Neutrophil (primary cell): ENCODE measurements around the gene PGD.

Experiments
- H3K27ac ChIP-seq: fragments of 200-600 bp; sonication (generic); 2 replicates; pipeline ENCODE4 v1.5.1; 2016; ENCODE audit warnings: mild to moderate bottlenecking, moderate library complexity
- H3K27me3 ChIP-seq: fragments of 200-600 bp; sonication (generic); 2 replicates; pipeline ENCODE4 v1.6.0; 2016; ENCODE audit warnings: mild to moderate bottlenecking
- H3K36me3 ChIP-seq: fragments of 200-600 bp; sonication (generic); 2 replicates; pipeline ENCODE4 v1.5.1; 2017
- H3K4me1 ChIP-seq, 2 experiments: fragments of 200-600 bp in 1 of 2; sonication (generic) in 1 of 2; 1 replicate in 1 of 2; 2 replicates in 1 of 2; pipeline versions ENCODE4 v1.5.1 to v1.6.1; 2013 to 2016; ENCODE audit warnings: low read depth in 1 of 2, low read length in 1 of 2, mild to moderate bottlenecking in 1 of 2, moderate library complexity in 1 of 2; ENCODE audit not compliant: control insufficient read depth in 1 of 2, insufficient read depth in 1 of 2
- H3K4me3 ChIP-seq, 2 experiments: fragments of 200-600 bp in 1 of 2; sonication (generic) in 1 of 2; 1 replicate in 1 of 2; 2 replicates in 1 of 2; pipeline ENCODE4 v1.5.1; 2013 to 2016; ENCODE audit warnings: low read depth in 1 of 2, low read length in 1 of 2, mild to moderate bottlenecking in 1 of 2, moderate library complexity in 1 of 2
- H3K9me3 ChIP-seq: fragments of 200-600 bp; sonication (generic); 2 replicates; pipeline ENCODE4 v1.5.1; 2016
- CTCF ChIP-seq: fragments of 200-600 bp; sonication (generic); IDR thresholded peaks from 2 replicates; pipeline ENCODE4 v1.5.1; 2016; ENCODE audit warnings: antibody characterized with exemption

PGD gene

GRCh38 chr1:10446790-10447422 is 48.0 kb downstream of the PGD start:
- Histone ChIP-seq H3K9me3 (no peaks in the 10 kb centered on the region), H3K27ac (no peak overlapping the region), H3K27me3 (peaks cover 20% of the 10 kb centered on the region), H3K36me3 (no peaks in the 10 kb centered on the region), H3K4me3 (no peak overlapping the region), H3K4me1 (no peaks in the 10 kb centered on the region)
- no peak for TF ChIP-seq CTCF

GRCh38 chr1:10449751-10450150 is 50.9 kb downstream of the PGD start, which contains the start of gene CORT:
Gene CORT, plus strand, starts transcription at chr1:10450031. Its CDS starts 193 bp downstream, at chr1:10450224.
- H3K9me3 ChIP-seq, result no peaks in the 10 kb centered on the region
- no peak within 1 kb of the TSS for H3K27ac ChIP-seq
- no peaks in the 10 kb centered on the region for H3K4me1 ChIP-seq
- no peaks in the 10 kb centered on the region for H3K36me3 ChIP-seq
- peaks cover 22% of the 10 kb centered on the region for H3K27me3 ChIP-seq
- H3K4me3 ChIP-seq, result no peak within 1 kb of the TSS
- TF ChIP-seq CTCF, result no peak

GRCh38 chr1:10450156-10450814 is 51.4 kb downstream of the PGD start:
- Histone ChIP-seq H3K4me3 (no peak overlapping the region), H3K4me1 (no peaks in the 10 kb centered on the region), H3K9me3 (no peaks in the 10 kb centered on the region), H3K27ac (no peak overlapping the region), H3K27me3 (peaks cover 22% of the 10 kb centered on the region), H3K36me3 (no peaks in the 10 kb centered on the region)
- no peak for TF ChIP-seq CTCF

GRCh38 chr1:10450836-10451235 is 52.0 kb downstream of the PGD start:
- no peaks in the 10 kb centered on the region for H3K9me3 ChIP-seq
- no peak for TF ChIP-seq CTCF
- H3K4me1 ChIP-seq, result no peaks in the 10 kb centered on the region
- no peak overlapping the region for H3K27ac ChIP-seq
- no peak overlapping the region for H3K4me3 ChIP-seq
- H3K36me3 ChIP-seq, result no peaks in the 10 kb centered on the region
- H3K27me3 ChIP-seq, result peaks cover 22% of the 10 kb centered on the region

- Histone ChIP-seq H3K27me3 (peaks cover 22% of the 10 kb centered on the region), H3K27ac (no peak overlapping the region), H3K4me3 (no peak overlapping the region), H3K36me3 (no peaks in the 10 kb centered on the region), H3K4me1 (no peaks in the 10 kb centered on the region), H3K9me3 (no peaks in the 10 kb centered on the region)
- no peak for TF ChIP-seq CTCF
Measured at GRCh38 chr1:10451287-10451686, 52.4 kb downstream of the PGD start.
